NCI-H2196 treated with DMSO at 0.1 percent for 48 hours (cell line): ENCODE data around the gene GREB1.
A peak's percentile ranks its signal among the peaks of the same experiment; 100 is the strongest.

Source experiments
- DNase-seq: peaks from one replicate; lab custom pipeline; 2025; ENCODE audit not compliant: unreplicated experiment; lab: John Stamatoyannopoulos, UW

The GREB1 gene

GRCh38 chr2:11533278-11534070, at the start of gene GREB1:
TSS of gene GREB1 (plus strand) at chr2:11534045. CDS start at chr2:11556615, 22,570 bp downstream.
- DNase-seq = no peak

GRCh38 chr2:11488809-11489208, 45.0 kb upstream of the GREB1 start:
- no peak for DNase-seq

GRCh38 chr2:11490194-11490593, 43.7 kb upstream of the GREB1 start:
- DNase-seq = no peak

GRCh38 chr2:11491348-11491933, 42.4 kb upstream of the GREB1 start:
- no peak for DNase-seq

- DNase-seq = no peak
Measured at GRCh38 chr2:11492244-11492643, 41.6 kb upstream of the GREB1 start.

- DNase-seq = no peak
Measured at GRCh38 chr2:11492720-11493119, 41.1 kb upstream of the GREB1 start.

GRCh38 chr2:11493282-11493681, 40.6 kb upstream of the GREB1 start:
- DNase-seq = no peak

- no peak for DNase-seq
Measured at GRCh38 chr2:11494310-11494709, 39.5 kb upstream of the GREB1 start.

GRCh38 chr2:11495844-11496681, 37.8 kb upstream of the GREB1 start:
- DNase-seq = no peak

- no peak for DNase-seq
Measured at GRCh38 chr2:11498543-11499034, 35.3 kb upstream of the GREB1 start.

- DNase-seq = no peak
Measured at GRCh38 chr2:11499081-11499743, 34.6 kb upstream of the GREB1 start.

GRCh38 chr2:11500702-11501303, 33.0 kb upstream of the GREB1 start:
- no peak for DNase-seq

- no peak for DNase-seq
Measured at GRCh38 chr2:11502740-11503292, 31.0 kb upstream of the GREB1 start.

GRCh38 chr2:11503354-11503927, 30.4 kb upstream of the GREB1 start:
- DNase-seq = no peak

- peak; percentile 69 for DNase-seq
Measured at GRCh38 chr2:11505652-11506610, 27.9 kb upstream of the GREB1 start.

GRCh38 chr2:11506611-11506969, 27.3 kb upstream of the GREB1 start:
- DNase-seq = no peak

- no peak for DNase-seq
Measured at GRCh38 chr2:11507517-11507916, 26.3 kb upstream of the GREB1 start.

- DNase-seq = no peak
Measured at GRCh38 chr2:11508279-11508678, 25.6 kb upstream of the GREB1 start.
